Medulla oblongata (tissue), 1 donor: ENCODE results near the gene SMIM17.

ENCODE experiments used
- DNase-seq: peaks from one replicate; pipeline ENCODE4 v3.0.0-alpha.2; 2015; ENCODE audit errors: extremely low spot score

The SMIM17 gene

GRCh38 chr19:56660381-56661107 is 17.6 kb downstream of the SMIM17 start:
- no peak for DNase-seq

GRCh38 chr19:56661248-56661647 is 18.3 kb downstream of the SMIM17 start:
- DNase-seq = no peak

GRCh38 chr19:56663931-56664500 is 21.1 kb downstream of the SMIM17 start:
- DNase-seq = no peak

GRCh38 chr19:56664511-56664910 is 21.6 kb downstream of the SMIM17 start:
- DNase-seq = no peak

GRCh38 chr19:56667311-56667870 is 24.4 kb downstream of the SMIM17 start:
- no peak for DNase-seq

GRCh38 chr19:56668676-56669075 is 25.7 kb downstream of the SMIM17 start:
- no peak for DNase-seq

- DNase-seq = no peak
Observed at GRCh38 chr19:56670401-56670960, 27.5 kb downstream of the SMIM17 start.

- DNase-seq = no peak
Observed at GRCh38 chr19:56670961-56671612, 28.1 kb downstream of the SMIM17 start.

DNA sequence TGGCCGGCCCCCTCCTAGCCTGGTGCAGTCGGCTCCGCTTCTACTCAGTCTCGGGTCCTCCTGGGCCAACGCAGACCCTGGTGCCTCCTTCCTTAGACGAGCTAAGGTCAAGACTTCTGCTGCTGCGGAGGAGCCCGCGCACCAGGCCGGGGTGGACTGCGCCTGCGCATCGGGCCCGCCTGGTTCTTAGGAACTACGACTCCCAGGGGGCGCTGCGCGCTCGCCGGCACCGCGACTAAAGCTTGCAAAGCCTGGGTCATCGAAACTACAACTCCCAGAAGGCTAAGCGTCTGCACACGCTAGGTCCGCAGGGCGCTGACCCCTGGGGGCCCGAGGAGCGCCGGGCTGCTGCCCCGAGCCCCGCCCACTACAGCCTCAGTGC is 28.6 kb downstream of the SMIM17 start, which contains the start of gene ZNF835:
ZNF835 (minus strand) TSS at position 145 of the 382 bp plus-strand sequence. CDS start 6,559 bp downstream, outside the sequence.
- DNase-seq = peak; percentile 97

GRCh38 chr19:56672610-56673009 is 29.7 kb downstream of the SMIM17 start:
- peak; percentile 33 for DNase-seq

DNA sequence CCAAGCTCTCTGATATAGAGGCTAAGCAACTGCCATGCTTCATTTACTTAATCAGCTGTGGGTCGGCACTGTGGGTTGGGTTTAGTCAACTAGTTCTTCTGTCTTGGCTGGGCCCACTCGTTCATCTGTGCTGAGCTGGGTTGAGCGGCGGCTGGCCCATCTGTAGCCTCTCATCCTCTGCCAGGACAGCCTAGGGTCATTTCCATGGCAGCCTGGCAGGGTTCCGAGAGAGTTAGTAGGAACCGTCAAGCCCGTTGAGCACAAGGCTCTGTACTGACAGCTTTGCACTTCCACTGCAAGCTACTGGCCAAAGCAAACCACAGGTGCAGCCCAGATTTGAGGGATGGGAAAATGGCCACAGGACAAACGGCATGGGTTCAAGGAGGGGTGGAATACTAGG is 35.2 kb downstream of the SMIM17 start:
- DNase-seq = peak; percentile 39

DNA sequence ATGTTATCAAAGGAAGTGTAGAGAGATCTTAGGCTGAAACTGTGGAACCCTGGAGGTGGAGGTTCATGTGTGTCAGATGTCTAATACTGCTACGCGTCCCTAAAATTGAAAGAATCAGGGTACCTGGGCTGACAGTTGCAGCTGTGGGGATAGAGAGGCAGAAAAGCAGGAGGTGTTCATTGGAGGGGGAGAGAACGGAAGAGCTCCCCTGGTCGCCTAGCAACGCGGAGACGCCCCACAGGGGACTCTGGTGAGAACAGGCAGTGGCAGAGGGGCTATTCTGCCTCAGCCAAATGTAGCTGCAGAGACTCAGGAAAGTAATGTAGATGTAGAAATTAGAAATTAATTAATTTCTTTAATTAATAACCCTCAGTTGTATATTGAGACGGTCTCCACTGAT is 38.7 kb downstream of the SMIM17 start:
- no peak for DNase-seq

GRCh38 chr19:56683116-56683515 is 40.2 kb downstream of the SMIM17 start:
- DNase-seq = no peak

DNA sequence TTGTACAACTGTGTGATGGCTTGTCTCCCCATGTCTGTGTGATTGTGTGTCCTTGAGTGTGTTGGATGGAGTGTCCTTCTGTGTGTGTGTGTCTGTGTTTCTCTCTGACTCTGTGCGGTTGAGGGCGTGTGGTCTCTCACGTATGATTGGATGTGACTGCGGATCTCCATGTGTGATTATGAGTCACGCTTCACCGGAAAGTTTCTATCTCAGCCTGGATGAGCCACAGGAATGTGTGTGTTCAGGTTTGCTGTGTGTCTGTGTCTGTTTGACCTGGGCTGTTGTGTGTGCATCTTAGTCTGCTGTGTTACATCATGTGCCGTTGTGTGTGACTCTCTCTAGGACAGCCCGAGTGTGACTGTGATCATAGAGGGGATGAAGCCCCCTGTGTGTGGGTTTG is 44.1 kb downstream of the SMIM17 start:
- DNase-seq = no peak

DNA sequence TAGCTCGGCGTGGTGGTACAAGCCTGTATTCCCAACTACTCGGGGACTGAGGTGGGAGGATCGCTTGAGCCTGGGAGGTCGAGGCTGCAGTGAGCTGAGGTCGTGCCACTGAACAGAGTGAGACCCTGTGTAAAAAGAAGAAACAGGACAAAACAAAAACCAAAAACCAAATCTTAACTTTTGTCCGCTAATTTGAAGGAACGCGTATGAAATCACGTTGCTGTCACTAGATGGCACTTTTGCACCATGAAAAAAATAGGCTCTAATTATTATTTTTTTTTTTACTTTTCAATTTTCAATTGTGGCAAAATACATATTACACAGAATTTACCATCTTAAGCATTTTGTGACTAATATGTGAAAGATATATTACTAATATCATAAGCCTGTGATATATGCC is 46.2 kb downstream of the SMIM17 start:
- DNase-seq = no peak

DNA sequence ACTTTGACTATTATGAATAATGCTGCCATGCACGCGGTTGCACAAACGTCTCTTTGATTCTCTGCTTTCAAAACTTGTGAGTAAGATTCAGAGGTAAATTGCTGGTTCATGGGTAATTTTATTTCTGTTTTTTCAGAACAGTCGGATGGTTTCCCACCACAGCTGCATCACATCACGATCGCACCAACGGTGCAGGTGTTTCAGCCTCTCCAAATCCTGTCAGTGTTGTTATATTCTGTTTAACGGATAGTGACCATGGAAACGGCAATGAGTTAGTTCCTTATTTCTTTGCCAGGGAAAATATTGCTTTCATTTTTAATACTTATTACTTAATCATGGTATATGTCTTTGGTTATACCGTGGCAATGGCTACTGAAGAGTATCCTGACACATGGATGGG is 47.7 kb downstream of the SMIM17 start:
- DNase-seq = no peak

DNA sequence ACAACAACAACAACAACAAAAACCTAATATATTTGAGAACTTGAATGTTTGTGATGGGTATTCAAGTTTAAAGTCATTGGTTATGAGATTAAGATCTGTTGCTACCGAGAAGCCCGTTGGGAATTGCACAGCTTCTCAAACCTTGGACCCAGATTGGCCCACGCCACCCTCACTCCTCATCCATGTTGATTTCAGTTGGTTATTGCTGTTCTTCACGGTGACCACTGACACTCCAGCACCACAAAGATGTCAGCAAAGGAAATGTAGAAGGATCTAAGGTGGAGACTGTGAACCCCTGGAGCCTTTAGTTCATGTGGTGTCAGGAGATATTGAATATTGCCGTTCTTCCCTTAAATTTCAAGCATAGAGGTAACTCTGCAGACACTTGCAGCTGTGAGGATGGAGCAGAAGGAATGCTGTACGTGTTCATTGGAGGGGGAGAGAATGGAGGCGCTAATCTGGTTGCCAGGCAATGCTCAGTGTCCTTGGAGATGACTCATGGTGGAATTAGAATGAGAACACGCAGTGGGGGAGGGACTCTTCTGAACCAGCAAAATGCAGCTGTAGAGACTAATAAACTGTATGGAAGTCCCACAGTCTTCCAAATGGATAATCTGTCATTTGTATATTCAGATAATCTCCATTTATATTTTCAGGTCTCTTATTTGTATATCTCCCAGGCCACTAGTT is 49.4 kb downstream of the SMIM17 start:
- peak; percentile 69 for DNase-seq

DNA sequence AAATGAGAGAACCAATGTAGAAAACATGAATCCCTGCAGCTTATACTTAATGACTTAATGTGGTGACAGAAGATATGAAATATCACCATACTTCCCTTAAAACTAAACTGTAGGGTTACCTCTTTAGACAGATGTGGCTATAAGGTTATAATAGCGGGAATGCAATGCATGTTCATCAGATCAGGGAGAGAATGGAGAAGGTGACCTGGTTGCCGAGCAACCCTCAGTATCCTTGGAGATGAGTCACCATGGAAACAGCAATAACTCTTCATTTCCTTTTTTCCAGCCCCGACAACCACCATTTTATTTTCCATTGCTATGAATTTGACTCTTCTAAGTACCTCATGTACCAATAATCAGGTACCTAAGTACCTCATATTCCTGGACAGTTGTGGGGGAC is 56.6 kb downstream of the SMIM17 start:
- DNase-seq = no peak

DNA sequence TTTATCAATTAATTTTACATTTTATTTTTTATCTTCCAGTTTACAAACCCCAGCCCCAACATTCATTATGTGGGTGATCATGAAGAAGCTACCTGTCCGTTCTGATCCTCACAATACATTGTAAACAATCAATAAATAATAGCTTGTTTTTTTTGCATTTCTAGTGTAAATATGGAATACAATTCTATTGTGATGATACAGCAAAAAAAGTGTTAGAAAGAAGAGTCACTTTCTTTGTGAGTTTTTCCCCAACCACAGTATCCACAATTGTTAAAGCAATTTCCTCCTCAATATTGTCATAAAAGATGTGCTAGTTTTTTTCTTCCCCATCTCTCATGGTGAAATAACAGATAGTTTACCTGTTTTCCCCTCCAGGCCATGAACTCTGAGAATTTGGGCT is 58.9 kb downstream of the SMIM17 start:
- no peak for DNase-seq

DNA sequence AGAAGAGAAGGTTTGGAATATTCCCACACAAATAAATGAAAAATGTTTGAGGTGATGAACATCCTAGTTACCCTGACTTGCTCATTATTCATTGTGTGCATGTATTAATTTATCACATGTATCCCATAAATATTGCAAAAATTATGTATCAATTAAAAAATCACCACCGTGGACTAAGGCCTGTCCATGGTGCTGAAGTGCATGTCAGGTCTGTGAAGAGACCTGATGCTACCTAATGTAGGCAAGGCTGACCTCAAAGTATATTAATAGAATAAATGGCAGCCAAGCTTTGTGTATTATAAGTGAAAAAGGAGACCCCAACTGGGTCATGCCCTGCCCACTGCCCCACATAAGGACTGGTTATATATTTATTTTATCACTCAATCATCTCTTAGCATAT is 63.0 kb downstream of the SMIM17 start:
- DNase-seq = no peak
